HCEC 1CT (cell line): ENCODE data around the gene PIP.
"Not testable (repeated sequence)": the region's sequence is repeated elsewhere in the genome, so short reads cannot be mapped to it uniquely, and the experiment has no call there.

ENCODE experiments used
- DNase-seq: peaks from one replicate; pipeline ENCODE4 v3.0.0-alpha.2; 2017

Gene PIP, protein sequence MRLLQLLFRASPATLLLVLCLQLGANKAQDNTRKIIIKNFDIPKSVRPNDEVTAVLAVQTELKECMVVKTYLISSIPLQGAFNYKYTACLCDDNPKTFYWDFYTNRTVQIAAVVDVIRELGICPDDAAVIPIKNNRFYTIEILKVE

DNA sequence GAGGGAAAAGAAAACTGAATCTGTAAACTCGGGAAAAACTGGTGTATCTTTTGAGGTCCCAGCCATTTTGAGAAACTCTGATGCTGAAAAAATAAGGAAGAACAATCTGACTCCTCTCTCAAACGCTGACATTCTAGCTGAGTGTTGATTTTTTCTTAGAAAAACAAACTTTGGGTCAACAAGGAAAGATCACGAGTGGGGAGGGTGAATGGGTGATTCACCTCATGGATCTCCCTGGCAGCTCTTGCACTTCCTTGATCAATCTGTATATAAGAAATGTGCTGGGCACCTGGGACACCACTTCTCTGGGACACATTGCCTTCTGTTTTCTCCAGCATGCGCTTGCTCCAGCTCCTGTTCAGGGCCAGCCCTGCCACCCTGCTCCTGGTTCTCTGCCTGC, at the start of gene PIP:
Gene PIP, plus strand, starts transcription at position 297 of the 400 bp plus-strand sequence. Its CDS starts 40 bp downstream, at position 337.
- no peak for DNase-seq

DNA sequence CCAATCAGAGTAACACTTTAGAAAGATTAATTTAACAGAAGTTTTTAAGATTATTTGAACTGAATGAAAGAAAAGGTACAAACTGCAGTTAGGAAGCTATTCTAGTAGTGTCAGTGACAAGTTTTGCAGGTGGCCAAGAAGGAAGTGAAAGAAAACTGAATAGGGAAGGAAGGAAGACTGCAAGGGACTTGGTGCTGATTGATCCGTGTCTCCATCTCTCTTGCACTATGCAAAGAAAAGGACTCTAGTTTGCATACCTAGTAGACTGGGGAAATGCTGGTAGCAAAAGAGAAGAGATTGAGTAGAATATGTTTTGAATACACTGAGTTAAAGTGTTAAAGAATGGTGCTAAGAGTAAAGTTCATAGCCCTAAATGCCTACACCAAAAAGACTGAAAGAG, 46.8 kb upstream of the PIP start:
- no peak for DNase-seq

DNA sequence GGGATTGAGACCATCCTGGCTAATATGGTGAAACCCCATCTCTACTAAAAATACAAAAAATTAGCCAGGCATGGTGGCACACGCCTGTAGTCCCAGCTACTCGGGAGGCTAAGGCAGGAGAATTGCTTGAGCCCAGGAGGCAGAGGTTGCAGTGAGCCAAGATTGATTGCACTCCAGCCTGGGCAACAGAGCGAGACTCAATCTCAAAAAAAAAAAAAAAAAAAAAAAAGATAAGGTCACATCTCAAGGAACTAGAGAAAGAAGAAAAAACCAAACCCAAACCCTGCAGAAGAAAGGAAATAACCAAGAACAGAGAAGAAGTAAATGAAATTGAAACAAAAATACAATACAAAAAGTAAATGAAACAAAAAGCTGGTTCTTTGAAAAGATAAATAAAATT, 46.3 kb upstream of the PIP start:
- not testable (repeated sequence) for DNase-seq

DNA sequence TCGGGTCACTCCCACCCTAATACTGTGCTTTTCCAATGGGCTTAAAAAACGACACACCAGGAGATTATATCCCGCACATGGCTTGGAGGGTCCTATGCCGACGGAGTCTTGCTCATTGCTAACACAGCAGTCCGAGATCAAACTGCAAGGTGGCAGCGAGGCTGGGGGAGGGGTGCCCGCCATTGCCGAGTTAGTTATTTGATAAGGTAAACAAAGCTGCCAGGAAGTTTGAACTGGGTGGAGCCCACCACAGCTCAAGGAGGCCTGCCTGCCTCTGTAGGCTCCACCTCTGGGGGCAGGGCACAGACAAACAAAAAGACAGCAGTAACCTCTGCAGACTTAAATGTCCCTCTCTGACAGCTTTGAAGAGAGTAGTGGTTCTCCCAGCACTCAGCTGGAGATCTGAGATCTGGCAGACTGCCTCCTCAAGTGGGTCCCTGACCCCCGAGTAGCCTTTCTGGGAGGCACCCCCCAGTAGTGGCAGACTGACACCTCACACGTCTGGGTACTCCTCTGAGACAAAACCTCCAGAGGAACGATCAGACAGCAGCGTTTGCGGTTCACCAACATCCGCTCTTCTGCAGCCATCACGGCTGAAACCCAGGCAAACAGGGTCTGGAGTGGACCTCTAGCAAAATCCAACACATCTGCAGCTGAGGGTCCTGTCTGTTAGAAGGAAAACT, 43.2 kb upstream of the PIP start:
- DNase-seq = not testable (repeated sequence)

DNA sequence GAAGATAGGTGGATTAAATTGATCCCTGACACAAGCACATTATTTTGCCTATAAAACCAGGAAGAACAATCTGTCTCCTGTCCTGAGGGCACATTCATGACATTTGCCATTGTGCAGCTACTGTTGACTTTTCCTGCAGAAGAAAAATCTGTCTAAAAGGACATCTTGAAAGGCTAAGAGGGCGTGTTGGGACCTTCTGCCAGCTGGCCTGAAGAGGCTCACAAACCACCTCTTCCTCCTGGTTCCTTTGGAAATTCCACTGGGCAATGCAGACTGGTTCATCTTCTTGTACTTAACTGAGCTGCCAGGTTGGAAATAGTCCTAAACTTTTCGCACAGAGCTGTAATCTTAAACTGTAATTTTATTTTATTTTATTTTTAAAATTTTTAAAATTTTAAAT, 35.7 kb upstream of the PIP start:
- DNase-seq = no peak

DNA sequence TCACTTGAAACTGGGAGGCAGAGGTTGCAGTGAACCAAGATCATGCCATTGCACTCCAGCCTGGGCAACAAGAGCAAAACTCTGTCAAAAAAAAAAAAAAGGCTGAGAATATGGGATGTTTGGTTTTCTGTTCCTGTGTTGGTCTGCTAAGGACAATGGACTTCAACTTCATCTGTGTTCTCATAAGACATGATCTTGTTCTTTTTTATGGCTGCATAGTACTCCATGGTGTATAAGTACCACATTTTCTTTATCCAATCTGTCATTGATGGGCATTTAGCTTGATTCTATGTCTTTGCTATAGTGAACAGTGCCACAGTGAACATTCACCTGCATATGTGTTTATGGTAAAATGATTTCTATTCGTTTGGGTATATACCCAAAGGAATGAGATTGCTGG, 32.3 kb upstream of the PIP start:
- DNase-seq = not testable (repeated sequence)

DNA sequence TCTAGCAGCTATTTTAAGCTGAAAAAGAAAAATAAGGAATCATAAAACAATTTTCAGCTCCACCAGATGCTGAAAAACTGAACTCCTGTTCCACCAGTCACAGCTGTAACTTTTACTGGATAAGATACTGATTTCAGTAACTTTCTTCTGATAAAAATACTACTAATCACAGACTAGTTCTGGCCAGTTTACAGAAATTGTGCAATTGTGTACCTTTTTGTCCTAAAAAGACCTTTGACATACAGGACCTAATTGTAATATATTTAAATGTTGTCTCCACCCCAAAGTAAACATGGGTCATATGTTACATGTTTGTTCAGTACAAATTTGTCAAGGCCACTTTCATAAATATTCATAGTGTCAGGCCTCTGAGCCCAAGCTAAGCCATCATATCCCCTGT, 27.1 kb upstream of the PIP start:
- DNase-seq = no peak

DNA sequence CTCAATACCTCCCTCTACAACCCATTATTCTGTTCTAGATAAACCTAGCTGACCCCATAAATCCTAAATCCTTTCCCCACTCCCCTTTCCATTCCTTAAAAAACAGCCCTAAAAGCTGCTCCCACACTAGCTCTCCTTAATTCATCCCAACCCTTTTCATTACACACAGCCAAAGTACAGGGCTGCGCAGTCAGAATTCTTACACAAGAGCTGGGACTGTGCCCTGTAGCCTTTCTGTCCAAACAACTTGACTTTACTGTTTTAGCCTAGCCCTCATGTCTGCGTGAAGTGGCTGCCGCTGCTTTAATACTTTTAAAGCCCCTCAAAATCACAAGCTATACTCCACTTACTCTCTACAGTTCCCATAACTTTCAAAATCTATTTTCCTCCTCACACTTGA, 23.9 kb upstream of the PIP start:
- not testable (repeated sequence) for DNase-seq

DNA sequence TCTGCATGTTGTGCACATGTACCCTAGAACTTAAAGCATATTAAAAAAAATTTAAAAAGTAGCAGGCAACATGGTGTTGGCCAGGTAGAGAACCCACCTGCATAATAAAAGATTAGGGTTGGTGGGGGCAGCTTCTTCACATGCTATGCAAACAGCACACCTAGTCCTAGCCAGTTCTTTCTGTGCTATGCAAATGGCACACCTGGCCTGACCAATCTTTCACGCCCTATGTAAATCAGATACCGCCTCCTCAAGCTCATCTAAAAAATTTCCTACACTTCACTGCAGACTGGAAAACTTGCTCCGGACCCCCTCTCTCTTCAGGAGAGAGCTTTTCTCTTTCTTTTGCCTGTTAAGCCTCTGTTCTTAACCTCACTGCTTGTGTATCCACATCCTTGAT, 14.5 kb upstream of the PIP start:
- DNase-seq = no peak

DNA sequence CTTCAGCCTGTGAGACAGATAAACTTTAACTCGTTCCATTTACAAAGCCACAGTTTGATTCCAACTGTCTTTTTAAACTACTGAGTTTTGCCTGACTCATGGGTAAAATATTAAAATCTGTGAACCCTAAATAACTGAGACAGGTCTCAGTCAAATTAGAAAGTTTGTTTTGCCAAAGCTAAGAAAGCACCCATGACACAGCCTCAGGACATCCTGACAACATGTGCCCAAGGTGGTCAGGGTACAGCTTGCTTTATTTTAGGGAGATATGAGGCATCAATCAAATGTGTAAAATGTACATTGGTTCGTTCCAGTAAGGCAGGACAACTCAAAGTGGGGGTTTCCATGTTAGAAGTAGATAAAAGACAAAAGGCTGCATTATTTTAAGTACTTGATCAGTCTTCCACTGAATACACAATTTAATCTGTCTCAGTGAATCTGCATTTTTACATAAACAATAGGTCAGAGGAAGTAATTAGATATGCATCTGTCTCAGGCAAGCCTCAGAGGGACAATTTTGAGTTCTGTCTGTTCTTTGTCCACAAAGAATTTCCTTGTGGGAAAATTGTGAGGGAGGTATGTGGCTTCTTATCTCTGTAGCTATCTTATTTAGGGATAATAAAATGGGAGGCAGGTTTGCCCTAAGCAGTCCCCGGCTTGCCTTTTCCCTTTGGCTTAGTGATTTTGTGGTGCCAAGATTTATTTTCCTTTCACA, 11.0 kb upstream of the PIP start:
- DNase-seq = no peak

DNA sequence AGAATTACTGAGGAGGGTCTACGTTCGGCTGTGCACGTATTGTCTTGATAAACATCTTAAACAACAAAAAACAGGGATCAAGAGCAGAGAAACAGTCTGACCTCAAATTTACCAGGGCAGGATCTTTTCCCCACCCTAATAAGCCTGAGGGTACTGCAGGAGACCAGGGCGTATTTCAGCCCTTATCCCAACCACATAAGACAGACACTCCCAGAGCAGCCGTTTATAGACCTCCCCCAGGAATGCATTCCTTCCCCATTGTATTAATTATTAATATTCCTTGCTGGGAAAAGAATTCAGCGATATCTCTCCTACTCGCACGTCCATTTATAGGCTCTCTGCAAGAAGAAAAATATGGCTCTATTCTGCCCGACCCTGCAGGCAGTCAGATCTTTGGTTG, 8.6 kb upstream of the PIP start:
- not testable (repeated sequence) for DNase-seq

DNA sequence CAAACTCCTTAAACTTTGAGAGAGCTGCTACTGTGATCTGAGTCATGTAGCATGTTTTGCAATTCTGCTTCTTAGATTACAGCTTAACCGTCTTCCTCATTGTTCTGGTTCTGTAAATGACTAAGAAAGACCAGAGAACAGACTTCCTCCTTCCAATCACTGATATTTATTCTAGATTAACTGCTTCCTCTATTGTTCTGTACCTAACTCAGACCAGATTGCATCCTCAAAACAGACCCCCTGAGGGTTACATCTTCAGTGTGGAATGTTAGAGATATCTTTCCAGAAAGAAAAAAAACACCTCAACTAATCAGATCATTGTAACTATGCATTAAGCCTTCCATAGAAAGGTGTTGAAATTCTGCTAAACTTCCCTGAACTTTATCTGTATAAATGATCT, 5.7 kb upstream of the PIP start:
- DNase-seq = peak; percentile 8

DNA sequence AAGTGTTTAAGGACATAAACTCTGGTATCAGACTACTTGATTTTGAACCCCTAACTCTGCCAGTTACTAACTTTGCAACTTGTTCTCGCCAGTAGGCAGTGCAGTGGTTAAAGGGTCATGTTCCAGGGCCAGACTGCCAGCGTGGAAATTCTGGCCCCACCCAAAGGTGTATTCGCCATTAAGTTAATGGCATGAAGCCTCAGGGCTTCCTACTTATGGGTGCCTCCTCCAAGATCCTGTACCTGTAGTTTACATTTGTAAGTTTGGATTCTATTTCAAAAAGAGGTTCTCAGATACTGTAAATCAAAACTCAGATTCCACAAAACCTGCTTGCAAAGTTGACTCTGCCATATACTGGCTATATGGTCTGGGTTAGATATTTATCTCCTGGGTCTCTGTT, 2.8 kb upstream of the PIP start:
- DNase-seq = no peak

DNA sequence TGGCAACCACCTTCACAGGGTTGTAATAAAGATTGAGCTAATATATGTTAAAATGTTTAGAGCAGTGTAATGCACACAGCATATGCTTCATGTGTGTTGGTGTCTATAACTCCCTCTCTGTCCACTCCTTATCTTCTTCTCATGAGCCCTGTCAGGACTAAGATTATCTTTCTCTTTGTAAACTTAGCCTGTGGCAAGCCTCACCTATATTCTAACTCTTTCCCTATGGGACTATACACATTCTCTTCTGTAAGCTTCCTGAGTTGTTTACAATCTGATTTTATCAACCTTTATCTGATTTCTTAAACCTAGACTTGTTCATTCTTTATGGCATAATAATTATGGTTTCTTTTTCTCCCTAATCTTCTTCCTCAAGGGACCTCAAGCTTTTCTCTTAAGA, 2.4 kb upstream of the PIP start:
- no peak for DNase-seq

DNA sequence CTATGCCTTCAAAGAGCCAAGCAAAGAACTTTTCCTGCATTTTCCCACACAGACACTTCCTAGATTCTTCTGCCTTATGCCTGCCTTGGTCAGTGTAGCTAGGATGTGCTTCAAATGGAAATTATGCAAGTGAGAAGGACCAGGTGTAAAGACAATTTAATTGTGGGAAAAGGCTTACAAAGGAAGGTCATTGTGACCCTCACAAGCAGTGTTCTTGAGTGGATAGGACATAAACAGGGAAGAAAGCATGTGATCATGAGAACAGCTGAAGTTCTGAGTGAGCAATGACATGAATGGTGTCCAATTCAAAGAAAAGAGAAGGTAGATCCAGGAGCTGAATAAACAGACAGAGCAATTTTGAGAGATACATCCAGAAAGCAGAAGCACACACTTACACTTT, 1.3 kb upstream of the PIP start:
- no peak for DNase-seq

DNA sequence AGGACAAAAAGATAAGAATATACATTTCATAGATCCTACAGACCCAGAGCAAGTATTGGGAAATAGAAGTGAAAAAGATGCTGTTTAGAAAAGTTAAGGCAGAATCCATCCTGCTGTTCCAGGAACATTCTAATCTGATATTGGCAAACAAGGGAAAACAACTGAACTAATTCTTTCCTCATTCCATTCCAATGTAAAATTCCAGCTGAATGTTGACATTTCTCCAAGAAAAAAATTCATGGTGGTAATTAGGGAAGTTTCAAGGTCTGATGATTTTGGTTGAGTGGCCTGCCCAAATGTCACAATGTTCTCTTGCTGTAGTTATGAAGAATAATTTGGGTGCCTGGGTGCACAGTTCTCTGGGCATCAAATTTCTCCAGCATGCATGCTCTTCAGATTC, 15.2 kb downstream of the PIP start:
- DNase-seq = no peak

DNA sequence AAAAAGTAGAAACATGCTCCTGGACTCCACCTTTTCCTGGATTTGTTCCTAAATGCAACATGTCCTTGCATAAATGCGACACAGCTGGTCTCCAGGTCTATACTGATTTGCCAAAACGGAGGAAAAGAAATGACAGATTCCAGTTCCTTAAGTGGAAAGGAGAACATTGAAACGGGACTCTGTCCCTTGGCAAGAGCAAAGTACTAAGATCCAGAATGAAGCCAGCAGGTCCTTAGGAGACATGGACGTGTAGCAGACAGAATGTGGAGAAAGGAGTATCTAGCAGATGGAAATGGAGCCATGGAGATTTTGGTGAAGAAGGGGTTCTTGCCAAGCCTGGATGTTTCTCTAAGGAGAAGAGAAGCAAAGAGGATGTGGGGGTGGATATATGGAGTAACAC, 16.2 kb downstream of the PIP start:
- DNase-seq = no peak

DNA sequence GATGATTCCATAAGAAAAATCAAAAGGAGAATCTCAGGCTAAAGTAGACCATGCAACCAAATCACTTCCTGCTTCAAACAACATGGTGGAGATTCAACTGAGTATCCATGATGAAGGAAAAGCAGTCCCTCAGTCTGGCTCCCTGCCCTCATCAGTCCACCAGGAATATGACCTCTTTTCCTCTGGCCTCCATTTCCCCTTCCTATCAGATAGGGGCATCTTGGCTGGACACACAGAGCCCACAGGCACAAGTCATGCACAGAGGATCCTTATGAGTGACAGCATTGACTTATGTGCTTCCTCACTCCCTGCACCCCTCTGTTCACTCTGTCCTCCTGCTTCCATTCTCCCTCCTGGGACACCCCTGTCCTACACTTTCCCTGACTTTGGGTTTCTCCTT, 16.8 kb downstream of the PIP start:
- DNase-seq = no peak

DNA sequence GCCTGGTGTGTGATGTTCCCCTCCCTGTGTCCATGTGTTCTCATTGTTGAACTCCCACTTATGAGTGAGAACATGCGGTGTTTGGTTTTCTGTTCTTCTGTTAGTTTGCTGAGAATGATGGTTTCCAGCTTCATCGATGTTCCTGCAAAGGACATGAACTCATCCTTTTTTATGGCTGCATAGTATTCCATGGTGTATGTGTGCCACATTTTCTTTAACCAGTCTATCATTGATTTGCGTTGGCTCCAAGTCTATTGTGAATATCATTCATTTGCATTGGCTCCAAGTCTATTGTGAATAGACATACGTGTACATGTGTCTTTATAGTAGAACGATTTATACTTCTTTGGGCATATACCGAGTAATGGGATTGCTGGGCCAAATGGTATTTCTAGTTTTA, 18.8 kb downstream of the PIP start:
- not testable (repeated sequence) for DNase-seq

DNA sequence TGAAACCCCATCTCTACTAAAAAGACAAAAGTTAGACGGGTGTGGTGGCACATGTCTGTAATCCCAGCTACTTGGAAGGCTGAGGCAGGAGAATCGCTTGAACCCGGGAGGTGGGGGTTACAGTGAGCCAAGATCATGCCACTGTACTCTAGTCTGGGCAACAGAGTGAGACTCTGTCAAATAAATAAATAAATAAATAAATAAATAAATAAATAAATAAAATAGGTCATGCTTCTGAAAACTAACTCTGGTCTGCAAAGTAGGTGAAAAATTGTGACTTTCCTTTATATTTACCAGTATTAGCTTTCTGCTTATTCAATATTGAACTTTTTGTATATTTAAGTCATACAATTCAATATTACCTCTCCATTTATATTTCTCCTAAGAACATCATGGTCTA, 26.7 kb downstream of the PIP start:
- DNase-seq = not testable (repeated sequence)

DNA sequence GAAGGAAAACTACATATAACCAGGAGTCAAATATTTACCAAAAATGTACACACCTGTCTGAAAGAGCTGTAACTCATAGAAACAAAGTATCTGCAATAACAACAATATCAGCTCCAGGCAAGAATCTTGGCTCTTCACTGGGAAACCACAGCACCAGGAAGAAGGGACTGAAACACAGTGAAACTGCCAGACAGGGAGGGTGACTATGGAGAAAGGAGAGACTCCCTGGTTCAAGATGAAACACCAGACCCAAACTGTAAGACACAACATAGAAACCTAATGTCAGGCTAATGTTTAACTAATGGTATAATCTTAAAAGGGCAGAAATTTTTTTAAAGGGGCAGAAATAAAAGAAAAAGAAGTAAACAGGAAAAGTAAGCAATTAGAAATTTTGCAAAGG, 39.8 kb downstream of the PIP start:
- DNase-seq = no peak

DNA sequence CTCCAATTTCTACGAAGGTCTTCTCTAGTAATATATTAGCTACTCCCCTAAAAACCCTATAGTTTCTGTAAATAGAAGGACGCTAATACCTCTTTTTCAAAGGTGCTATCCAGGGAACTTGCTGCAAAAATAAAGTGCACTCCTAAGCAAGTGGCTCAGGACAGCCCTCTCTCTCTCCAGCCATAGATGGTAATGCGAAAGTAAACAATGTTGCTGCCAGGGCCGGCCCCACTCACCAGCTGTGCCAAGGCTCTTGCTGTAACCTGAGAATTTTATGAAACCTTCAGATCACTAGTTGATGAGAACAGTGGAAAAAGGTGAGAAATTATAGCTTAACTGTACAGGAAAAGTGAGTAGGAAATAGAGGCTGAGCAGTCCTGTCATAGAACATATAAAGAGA, 40.5 kb downstream of the PIP start:
- no peak for DNase-seq

DNA sequence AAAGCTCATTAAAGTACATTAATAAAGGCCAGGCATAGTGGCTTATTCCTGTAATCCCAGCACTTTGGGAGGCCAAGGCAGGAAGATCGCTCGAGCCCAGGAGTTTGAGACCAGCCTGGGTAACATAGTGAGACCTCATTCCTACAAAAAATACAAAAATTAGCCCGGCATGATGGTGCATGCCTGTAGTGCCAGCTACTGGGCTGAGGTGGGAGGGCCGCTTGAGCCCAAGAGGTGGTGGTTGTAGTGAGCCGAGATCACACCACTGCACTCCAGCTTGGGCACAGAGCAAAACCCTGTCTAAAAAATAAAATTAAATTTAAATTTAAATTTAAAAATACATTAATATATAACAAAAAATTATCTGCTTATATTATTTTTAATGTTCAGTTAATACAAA, 44.3 kb downstream of the PIP start:
- DNase-seq = no peak

DNA sequence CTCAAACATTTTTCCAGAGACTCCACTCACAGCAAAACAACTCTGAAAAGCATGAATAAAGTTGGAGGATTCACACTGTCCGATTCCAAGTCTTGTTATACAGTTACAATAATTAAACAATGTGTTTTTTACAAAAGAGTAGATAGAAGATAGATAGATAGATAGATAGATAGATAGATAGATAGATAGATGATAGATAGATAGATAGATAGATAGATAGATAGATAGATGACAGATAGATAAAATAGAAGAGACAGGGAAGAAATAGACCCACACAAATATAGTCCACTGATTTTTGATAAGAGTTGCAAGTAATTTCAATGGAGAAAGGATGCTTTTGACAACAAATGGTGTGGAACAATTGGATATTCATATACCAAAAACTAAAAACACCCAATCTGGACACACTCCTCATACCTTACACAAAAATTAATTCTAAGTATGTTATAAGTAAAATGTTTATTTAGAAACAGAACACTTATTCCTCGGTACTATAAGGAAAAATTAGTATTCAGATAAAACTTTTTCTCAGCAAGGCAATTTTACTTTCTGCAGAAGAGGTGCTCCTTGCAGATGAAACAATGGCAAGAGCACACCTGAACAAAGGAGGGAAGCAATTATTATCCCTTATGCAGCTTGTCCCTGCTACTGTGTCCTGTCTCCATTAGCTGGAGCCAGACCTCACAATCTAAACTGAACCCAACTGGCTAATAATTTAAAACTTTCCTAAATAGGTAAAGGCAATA, 45.7 kb downstream of the PIP start:
- no peak for DNase-seq
